ENCODE measurements around the gene LRRC32.

GRCh38 chr11:76656571-76657081 lies 13.9 kb downstream of the LRRC32 start:
- TF ChIP-seq CTCF (conservative IDR thresholded peaks at IDR 0.05; ENCODE audit: low read depth in 2 of 2) = no peak
- no peak for TF ChIP-seq REST (IDR thresholded peaks at IDR 0.05; ENCODE audit: unreplicated experiment)
- TF ChIP-seq EZH2 (IDR thresholded peaks at IDR 0.05; ENCODE audit: low read depth, unreplicated experiment) = no peak
- no peak for TF ChIP-seq EZH2phosphoT487 (IDR thresholded peaks at IDR 0.05; ENCODE audit: unreplicated experiment)
- TF ChIP-seq POLR2AphosphoS5 (IDR thresholded peaks at IDR 0.05; ENCODE audit: low read depth) = no peak
- no peak for TF ChIP-seq CREB1 (CRISPR knock-in tag; IDR thresholded peaks at IDR 0.05; ENCODE audit: low read depth)
- TF ChIP-seq ZNF462 (CRISPR knock-in tag; IDR thresholded peaks at IDR 0.05) = no peak
- no peak for TF ChIP-seq ETS1 (IDR thresholded peaks at IDR 0.05)
- TF ChIP-seq JUNB (IDR thresholded peaks at IDR 0.05; ENCODE audit: unreplicated experiment) = no peak
- no peak for TF ChIP-seq NANOG (IDR thresholded peaks at IDR 0.05; ENCODE audit: borderline replicate concordance)
